GM21360 (cell line): Measurements from ENCODE around the gene RAD50.

Experiments used
- ATAC-seq: cut with Tn5 transposase; IDR thresholded peaks from one replicate; pipeline ENCODE4 v1.9.1; 2021; ENCODE audit warnings: mild to moderate bottlenecking, moderate library complexity; ENCODE audit not compliant: unreplicated experiment

The RAD50 gene

GRCh38 chr5:132658381-132659302, 101.9 kb downstream of the RAD50 start:
- no peak for ATAC-seq

DNA sequence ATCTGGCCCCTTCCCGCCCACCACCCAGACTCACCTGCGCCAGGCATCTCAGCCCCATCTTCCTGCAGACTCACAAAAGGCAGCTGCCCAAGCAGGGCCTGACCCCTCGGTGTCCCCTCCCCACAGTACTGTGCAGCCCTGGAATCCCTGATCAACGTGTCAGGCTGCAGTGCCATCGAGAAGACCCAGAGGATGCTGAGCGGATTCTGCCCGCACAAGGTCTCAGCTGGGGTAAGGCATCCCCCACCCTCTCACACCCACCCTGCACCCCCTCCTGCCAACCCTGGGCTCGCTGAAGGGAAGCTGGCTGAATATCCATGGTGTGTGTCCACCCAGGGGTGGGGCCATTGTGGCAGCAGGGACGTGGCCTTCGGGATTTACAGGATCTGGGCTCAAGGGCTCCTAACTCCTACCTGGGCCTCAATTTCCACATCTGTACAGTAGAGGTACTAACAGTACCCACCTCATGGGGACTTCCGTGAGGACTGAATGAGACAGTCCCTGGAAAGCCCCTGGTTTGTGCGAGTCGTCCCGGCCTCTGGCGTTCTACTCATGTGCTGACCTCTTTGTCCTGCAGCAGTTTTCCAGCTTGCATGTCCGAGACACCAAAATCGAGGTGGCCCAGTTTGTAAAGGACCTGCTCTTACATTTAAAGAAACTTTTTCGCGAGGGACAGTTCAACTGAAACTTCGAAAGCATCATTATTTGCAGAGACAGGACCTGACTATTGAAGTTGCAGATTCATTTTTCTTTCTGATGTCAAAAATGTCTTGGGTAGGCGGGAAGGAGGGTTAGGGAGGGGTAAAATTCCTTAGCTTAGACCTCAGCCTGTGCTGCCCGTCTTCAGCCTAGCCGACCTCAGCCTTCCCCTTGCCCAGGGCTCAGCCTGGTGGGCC, 103.1 kb downstream of the RAD50 start:
- no peak for ATAC-seq

DNA sequence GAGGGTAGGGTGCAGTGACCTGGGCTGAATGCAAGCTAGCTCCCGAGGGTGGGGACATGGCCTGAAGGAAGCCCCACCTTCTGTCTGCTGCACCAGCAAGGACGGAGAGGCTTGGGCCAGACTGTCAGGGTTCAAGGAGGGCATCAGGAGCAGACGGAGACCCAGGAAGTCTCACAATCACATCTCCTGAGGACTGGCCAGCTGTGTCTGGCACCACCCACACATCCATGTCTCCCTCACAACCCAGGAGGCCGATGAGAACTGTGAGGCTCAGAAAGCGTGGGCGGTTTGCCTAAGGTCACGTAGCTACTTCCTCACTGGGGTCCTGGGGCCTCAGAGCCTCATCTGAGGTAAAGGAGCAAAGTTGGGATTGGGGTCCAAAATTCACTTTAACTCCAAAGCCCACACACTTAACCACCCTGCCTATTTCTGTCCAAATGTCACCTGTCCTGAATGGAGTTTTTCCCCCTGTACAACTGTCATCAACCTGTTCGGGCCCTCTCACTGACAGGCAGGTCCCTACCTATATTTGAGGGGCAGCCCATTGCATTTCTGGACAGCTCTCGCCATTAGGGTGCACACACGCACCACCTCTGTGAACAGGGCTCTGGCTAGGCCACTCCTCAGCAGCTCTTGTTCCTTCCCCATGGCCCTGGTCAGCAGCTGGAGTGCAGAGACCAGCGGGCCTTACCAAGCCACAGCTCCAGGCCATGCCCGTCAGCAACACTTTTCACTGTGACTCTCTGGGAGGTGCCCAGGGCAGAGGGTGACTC, 104.6 kb downstream of the RAD50 start:
- no peak for ATAC-seq

DNA sequence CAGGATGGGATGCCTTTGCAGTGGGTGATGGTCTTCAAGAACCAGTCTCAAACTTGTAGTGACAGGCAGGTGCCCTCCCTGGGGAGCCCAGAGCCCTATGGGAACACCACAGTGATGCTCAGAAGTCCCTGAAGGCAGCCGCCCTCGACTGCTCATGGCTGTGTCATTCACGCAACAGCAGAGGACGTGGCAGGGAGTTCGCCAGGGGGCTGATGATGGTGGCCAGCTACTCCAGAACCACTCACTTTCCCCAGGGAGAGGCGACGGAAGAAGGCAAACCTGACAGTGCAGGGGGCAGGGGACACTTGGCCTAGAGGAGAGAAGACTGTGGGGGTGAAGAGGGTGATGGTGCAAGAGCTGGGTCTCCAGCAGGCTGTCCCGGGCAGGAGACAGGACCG, 105.2 kb downstream of the RAD50 start:
- no peak for ATAC-seq

DNA sequence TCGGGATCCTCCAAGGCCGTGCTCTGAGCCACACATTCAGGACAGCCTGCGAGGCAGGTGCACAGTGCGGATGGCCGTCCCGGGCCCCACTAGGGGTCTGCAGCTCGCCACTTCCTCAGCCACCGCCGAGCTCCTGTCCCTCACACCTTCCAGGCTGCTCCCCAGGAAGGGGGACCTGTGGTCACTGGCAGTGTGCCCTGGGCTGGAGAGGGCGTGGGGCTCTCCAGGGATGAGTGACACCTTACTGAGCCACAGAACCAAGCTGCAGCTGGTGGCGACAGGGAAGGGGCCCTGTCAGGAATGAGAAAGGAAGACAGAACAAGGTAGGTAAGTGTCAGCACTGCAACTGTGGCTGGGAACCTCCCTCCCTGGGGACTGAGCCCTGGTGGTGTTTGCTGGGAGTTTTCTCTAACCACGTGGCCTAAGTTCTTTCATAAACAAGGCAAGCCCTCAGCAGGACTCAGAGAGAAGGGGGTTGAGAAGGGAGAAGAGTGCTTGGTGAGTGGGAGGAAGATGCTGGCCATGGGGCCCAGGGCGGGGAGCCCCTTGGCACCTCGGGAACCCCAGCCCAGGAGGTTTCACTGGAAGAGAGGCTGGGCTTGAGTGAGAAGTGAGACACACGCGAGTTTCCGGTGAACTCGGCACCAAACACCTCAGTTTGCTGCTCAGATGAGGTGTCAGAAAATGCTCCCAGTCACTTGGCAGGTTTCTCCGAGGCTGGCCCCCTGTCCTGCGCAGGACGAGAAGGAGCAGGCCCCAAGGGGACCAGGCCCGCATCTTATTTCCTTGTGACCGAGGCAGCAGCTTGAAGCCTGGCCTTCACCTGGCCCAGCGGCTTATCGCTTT, 106.4 kb downstream of the RAD50 start:
- ATAC-seq = peak; percentile 49

GRCh38 chr5:132663771-132664695, 107.3 kb downstream of the RAD50 start:
- ATAC-seq = peak; percentile 43

DNA sequence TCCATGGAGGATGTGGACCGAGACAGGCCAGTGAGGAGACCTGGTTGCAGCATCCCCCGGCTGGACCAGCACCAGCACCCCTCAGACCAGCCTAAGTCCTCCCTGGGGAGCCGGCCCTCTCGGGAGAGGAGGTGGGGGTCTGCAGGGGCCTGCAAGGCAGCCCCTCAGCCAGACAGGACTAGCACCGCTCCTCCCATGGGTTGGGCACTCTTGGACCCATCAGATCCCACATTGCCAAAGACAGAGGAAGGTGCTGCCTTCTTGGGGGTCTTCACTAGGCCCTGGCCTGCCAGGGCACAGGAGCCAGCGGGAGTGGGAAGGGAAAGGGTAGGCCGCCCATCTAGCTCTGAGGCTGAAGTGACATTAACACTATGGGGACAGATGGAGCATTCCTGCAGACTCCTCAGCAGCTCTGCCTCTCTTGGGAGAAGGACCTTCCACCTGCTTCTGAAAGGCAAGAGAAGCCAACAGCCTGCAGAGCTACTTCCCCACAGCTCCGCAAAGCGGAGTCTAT, 108.0 kb downstream of the RAD50 start:
- ATAC-seq = no peak

DNA sequence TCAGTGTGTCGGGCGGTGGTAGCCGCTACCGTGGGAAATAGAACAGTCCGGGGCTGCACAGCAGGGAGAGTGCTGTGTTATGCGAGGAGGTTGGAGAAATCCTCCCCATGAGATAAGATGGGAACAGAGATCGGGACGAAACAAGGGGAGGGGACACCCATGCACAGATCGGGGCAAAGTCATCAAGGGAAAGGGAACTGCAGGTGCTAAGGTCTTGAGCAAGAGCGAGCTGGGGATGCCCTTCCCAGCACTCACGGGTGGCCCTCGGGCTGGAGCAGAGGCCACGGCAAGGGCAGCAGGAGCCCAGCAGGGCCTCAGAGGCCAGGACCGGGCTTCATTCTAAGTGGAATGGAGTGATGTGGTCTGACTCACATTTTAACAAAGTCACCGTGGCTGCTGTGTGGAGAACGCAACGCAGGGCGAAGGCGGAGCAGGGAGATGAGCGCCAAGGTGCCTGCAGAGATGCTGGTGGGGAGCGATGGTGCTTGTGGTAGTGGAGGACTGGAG, 108.8 kb downstream of the RAD50 start:
- ATAC-seq = no peak

DNA sequence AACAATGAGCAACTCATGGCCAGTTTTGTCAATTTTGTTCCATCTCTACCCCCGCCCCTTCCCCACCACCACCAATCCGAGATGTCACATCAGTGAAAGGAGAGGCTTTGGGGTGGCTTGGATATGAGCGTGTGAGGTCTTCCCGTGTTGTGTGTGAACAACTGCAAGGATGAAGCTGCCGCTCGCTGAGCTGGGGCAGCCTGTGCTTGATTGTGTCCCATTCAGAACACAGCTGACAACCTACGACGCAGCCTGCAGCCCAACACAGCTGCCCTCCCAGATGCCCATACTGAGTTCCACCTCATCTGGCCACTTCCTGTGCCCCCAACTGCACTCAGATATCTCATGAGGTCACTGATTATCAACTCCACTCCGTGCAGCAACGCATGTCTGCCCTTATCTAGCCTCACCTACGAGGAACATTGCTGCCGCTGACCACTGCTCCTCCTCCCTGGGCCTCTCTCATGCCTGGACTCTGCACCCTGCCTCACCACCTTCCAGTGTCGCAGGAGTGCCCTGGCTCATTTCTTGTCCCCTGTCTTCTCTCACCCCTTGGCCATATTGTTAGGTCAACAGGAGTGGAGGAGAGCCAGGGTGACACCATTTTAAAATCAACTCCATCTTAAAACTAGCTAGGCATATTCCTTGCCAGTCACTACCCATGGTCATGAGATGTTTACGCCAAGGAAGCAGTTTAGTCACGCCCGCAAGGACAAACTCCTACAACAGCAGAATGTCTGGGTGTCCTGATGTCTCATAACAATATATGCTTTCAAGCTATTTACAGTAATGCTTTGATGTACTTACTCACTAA, 109.7 kb downstream of the RAD50 start:
- ATAC-seq = no peak

GRCh38 chr5:132667309-132667708, 110.5 kb downstream of the RAD50 start:
- ATAC-seq = no peak

DNA sequence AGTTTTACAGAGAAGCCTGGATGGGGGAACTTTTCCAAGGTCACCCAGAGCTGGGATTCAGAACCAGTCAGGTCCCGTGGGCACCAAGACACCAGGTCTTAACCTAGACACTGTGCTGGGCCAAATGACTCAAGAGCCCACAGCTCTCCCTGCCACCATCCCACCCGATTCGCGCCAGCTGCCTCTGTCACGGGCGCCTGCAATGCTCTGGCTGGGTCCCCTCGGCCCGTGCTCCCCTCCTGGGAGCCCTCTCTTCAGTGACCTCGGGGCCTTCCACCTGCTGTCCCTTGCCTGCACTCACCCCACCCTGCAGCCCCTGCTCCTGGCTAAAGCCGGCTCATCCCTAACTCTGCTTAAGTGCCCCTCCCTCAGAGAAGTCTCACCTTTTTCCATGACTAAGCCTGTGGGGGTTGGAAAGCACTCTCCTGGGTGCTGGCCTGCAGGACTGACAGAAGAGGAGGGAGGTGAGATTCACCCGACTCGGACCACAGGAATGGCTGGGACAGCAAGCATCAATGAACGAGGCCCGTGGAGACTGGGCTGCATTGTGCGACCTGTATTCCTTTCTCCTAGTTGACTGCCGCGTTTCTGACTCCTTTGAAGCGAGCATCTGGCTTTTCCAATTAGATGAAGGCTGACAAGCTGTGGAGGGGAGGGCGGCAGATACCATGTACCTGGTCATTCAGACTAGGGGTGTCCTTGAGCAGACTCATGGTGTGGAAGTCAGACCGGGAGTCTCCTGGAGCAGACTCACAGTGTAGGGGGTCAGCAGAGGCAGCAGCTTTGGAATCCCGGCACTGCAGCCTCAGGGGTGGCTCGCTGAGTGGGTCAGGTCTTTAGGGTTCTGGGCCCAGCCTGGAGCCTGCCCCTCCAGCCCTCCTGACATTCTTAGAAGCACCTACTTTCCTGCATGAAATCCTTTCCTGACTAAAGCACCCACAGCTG, 111.3 kb downstream of the RAD50 start:
- no peak for ATAC-seq

GRCh38 chr5:132668706-132669454, 112.1 kb downstream of the RAD50 start:
- ATAC-seq = no peak

DNA sequence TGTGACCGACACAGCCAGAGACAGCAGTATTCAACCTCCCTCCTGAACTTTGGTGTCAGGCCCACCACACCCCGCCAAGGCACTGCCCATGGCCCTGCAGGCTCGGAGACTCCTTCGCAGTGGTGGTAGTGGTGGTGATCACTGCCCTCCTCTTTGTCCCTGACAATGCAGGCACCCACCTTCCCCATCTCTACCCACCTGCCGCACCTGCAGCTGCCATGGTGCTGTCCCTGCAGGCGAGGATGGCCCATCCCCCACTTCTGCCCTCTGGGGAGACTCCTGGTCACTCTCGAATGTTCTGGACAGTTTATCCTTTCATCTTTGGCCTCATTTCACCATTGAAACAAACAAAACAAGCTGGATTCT, 112.7 kb downstream of the RAD50 start:
- no peak for ATAC-seq

DNA sequence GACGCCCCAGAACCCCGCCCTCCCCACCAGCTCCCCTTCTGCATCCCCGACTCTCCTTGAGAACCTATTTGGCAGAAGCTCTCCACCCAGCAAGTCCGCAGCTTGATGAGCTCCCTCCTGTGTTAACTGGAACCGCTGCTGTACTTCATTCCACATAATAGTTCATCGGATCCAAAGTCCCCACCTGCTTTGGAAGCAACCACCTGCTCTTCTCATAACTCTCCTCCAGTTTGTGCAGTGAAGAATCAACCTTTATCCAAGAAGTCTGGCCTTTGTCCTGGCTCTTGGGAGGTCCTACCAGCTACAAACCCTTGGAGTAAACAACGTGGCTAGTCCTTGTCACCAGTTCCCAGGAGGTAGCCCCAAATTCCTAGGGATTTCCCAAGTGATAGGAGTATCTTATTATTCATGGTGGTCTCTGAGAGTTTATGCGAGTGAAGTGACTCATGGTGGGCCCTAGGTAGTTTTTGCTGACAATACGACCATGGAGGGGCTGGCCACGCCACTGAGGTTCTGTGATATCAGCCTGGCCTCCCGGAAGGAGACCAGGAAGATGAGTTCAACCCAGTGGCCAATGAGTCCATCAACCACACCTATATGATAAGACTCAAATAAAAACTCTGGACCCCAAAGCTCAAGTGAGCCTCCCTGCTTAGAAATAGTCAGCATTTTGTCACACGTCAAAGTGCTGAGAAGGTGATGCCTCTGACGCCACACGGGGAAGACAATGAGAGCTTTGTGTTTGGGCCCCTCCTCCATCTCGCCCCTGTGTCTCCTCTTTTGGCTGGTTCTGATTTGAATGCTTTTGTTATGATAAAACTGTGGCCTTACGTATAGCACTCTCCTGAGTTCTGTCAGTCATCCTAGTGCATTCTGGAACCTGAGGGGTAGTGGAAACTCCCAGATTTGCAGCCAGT, 113.4 kb downstream of the RAD50 start:
- ATAC-seq = no peak

GRCh38 chr5:132671000-132671399, 114.2 kb downstream of the RAD50 start:
- no peak for ATAC-seq
